ENCODE data around the gene HRAS.

GRCh38 chr11:488579-488978 lies 46.8 kb downstream of the HRAS start:
- TF ChIP-seq POLR2AphosphoS5 (IDR thresholded peaks at IDR 0.05; ENCODE audit: borderline replicate concordance, low read depth, low read length) = no peak
- no peak for TF ChIP-seq EZH2 (IDR thresholded peaks at IDR 0.05)
